GM20000 (cell line): ENCODE measurements around the gene TCF7.

Source experiments
- DNase-seq: peaks from one replicate; pipeline ENCODE4 v3.0.0; 2012; ENCODE audit warnings: low spot score
- TF ChIP-seq, protein P1 (sequence below): IDR thresholded peaks from 2 replicates; pipeline ENCODE4 v1.5.1; 2012; ENCODE audit warnings: mild to moderate bottlenecking, control low read depth; ENCODE audit errors: extremely low read depth, missing control alignments

The TCF7 gene

GRCh38 chr5:134075102-134075501 is 39.4 kb upstream of the TCF7 start:
- TF ChIP-seq, protein P1, sequence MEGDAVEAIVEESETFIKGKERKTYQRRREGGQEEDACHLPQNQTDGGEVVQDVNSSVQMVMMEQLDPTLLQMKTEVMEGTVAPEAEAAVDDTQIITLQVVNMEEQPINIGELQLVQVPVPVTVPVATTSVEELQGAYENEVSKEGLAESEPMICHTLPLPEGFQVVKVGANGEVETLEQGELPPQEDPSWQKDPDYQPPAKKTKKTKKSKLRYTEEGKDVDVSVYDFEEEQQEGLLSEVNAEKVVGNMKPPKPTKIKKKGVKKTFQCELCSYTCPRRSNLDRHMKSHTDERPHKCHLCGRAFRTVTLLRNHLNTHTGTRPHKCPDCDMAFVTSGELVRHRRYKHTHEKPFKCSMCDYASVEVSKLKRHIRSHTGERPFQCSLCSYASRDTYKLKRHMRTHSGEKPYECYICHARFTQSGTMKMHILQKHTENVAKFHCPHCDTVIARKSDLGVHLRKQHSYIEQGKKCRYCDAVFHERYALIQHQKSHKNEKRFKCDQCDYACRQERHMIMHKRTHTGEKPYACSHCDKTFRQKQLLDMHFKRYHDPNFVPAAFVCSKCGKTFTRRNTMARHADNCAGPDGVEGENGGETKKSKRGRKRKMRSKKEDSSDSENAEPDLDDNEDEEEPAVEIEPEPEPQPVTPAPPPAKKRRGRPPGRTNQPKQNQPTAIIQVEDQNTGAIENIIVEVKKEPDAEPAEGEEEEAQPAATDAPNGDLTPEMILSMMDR = no peak
- DNase-seq = no peak

- TF ChIP-seq, protein P1 = no peak
- DNase-seq = no peak
Observed at GRCh38 chr5:134077926-134078580, 36.4 kb upstream of the TCF7 start.

GRCh38 chr5:134079748-134080581 is 34.5 kb upstream of the TCF7 start:
- TF ChIP-seq, protein P1 = no peak
- no peak for DNase-seq

- no peak for DNase-seq
- TF ChIP-seq, protein P1 = no peak
Observed at GRCh38 chr5:134082264-134082992, 32.1 kb upstream of the TCF7 start.

- DNase-seq = no peak
- TF ChIP-seq, protein P1 = no peak
Observed at GRCh38 chr5:134083517-134083916, 31.0 kb upstream of the TCF7 start.

GRCh38 chr5:134084022-134084565 is 30.4 kb upstream of the TCF7 start:
- TF ChIP-seq, protein P1 = no peak
- DNase-seq = no peak
